ENCODE measurements around the gene CTU2. TPM values are rescaled to one million over a fixed set of nuclear protein-coding genes. Genes with fewer than 3 reads are reported as not detected.

CTU2 gene
- total RNA-seq, 2 experiments from 2014 or later: 37.1 to 37.8 TPM

DNA sequence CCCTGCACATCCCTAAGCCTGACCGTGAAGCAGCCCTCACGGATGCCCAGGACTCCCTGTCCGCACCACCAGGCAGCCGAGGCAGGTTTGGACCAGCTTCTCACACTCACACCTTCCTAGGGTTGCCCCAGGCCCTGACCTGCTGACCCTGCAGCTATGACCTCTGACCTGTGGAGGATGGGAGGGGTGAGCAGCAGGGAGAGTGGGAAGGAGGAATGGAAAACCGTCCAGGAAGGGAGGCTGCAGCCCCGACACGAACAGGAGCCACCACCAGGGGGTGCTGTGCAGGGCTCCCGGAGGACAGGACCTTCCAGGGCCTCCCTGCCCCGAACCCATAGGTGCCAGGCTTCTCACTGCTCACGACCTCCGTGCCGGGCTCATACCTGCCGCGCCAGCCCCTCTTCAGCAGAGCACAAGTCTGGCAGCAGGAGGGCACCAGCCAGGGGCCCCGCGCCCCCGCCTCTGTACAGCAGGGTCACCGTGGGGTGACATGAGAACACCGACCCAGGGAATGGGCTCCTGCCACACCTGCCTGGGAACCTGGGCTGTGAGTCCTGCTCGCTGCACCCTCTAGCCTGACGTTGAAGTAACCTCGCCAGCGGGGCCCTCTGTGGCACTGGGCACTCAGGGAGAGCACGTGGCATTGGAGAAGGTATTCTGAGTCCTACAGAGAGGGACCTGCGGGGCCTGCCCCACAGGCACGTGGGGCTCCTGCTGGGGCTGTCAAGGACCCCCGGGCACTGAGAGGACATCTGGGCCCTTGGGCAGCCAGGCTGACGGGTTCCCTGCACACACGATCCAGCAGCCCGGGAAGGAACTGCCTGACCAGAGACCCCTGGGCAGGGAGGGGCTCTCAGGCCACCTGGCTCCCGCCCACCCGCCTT is 37.6 kb downstream of the CTU2 start:
- Mint-ChIP-seq H3K36me3 (ENCODE audit: low read depth) (no peaks in the 10 kb centered on the region), H3K27ac (no peak overlapping the region), H3K4me3 (no peak overlapping the region), H3K9me3 (no peaks in the 10 kb centered on the region), H3K4me1 (ENCODE audit: low read depth) (peaks cover 24% of the 10 kb centered on the region), H3K27me3 (no peaks in the 10 kb centered on the region)
- DNase-seq (peak; percentile 79), ATAC-seq (peak; percentile 22)
- ChIA-PET POLR2A (interaction anchor here (0.5 to 1.1 kb wide), 4 partner anchors 27 to 114 kb away, joined by 3 to 4 read pairs (median 3); no protein-coding TSS in a partner anchor), CTCF (interaction anchor here (0.6 to 5.7 kb wide), 14 partner anchors 9 to 113 kb away, joined by 3 to 40 read pairs (median 4); partner anchors contain the start of genes GALNS, PIEZO1 and TRAPPC2L)
- intact Hi-C loops (cut with micrococcal nuclease): loop anchor here (5.0 kb wide), 1 partner anchor 38 kb away; no protein-coding TSS in a partner anchor
- TF ChIP-seq, protein P1, sequence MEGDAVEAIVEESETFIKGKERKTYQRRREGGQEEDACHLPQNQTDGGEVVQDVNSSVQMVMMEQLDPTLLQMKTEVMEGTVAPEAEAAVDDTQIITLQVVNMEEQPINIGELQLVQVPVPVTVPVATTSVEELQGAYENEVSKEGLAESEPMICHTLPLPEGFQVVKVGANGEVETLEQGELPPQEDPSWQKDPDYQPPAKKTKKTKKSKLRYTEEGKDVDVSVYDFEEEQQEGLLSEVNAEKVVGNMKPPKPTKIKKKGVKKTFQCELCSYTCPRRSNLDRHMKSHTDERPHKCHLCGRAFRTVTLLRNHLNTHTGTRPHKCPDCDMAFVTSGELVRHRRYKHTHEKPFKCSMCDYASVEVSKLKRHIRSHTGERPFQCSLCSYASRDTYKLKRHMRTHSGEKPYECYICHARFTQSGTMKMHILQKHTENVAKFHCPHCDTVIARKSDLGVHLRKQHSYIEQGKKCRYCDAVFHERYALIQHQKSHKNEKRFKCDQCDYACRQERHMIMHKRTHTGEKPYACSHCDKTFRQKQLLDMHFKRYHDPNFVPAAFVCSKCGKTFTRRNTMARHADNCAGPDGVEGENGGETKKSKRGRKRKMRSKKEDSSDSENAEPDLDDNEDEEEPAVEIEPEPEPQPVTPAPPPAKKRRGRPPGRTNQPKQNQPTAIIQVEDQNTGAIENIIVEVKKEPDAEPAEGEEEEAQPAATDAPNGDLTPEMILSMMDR (IDR thresholded peaks at IDR 0.05): peak; percentile 95

DNA sequence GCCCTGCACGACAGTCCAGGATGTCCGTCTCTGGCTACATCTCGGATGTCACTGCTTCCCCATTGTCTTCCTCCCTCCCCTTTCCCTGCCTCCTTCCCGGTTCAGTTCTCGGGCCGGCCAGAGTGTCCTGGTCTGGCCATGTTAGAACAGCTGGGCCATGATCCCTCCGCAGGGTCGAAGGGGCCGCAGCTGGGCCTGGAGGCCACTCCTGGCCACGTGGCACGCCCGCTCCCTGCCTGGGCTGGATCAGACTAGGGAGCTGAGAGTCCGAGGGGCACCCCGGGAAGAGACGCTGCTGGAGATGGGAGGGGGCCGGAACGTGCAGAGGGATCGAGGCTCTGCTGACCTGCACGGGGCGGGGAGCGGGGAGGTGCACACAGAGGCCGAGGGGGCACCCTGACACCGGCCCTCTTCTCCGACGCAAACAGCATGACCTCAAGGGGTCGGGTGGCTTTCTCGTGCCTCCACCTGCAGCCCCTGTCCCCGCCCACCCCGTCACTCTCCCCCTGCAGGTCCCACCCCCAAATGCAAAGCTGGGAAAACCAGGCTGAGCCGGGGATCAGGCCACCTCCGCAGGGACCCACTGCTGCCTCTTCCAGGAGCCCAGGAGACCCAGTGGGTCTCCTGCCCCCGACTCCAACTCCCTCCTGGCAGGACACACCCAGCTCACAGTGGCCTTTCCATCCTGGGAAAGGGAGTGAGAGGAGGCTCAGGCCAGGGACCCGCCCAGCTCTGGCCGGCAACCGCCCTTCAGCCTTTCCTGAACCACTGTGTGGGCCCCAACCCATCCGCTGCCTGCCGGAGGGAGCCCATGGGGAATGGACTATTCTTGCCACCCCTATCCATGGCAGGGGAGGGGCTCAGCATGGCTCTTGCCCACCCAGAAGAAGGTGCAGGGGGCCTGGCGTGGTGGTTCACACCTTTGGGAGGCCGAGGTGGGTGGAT is 38.5 kb downstream of the CTU2 start:
- Mint-ChIP-seq H3K4me3 (no peak overlapping the region), H3K9me3 (no peaks in the 10 kb centered on the region), H3K27ac (no peak overlapping the region), H3K4me1 (ENCODE audit: low read depth) (peaks cover 24% of the 10 kb centered on the region), H3K36me3 (ENCODE audit: low read depth) (no peaks in the 10 kb centered on the region), H3K27me3 (no peaks in the 10 kb centered on the region)
- ChIA-PET CTCF (interaction anchor here (1.0 to 5.7 kb wide), 7 partner anchors 10 to 60 kb away, joined by 3 to 40 read pairs (median 6); no protein-coding TSS in a partner anchor), POLR2A (interaction anchor here (1.0 kb wide), 1 partner anchor 49 kb away, joined by 5 read pairs; no protein-coding TSS in a partner anchor)
- DNase-seq (no peak), ATAC-seq (no peak)
- intact Hi-C loops (cut with micrococcal nuclease): loop anchor here (5.0 kb wide), 2 partner anchors 37 to 57 kb away; partner anchors contain the start of gene CDT1
- TF ChIP-seq, protein P1 (IDR thresholded peaks at IDR 0.05): no peak

DNA sequence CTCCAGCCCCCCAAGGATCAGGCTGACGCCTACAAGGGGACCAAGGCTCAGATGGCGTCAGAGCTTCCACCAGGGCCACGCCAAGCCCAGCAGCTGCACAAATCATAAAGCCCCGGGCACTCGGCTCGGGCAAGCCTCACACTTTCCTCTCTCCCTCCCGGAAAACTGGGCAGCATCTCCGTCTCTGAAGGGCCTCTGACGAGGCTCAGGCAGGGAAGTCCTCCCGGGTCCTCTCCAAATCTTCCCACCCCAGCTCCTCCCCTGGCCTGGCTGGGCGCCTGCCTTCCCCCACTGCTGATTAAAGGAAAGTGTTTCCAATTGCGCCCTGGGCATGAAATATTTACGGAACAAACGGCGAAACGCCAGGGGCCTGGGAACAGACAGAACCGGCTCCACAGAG is 40.2 kb downstream of the CTU2 start:
- CTCF ChIA-PET: interaction anchor here (0.9 to 5.7 kb wide), 4 partner anchors 9 to 34 kb away, joined by 4 to 40 read pairs (median 8); no protein-coding TSS in a partner anchor
- no peak for ATAC-seq
- H3K4me1 Mint-ChIP-seq (ENCODE audit: low read depth): peaks cover 24% of the 10 kb centered on the region
- H3K9me3 Mint-ChIP-seq: no peaks in the 10 kb centered on the region
- intact Hi-C loops (cut with micrococcal nuclease): loop anchor here (5.0 kb wide), 1 partner anchor 56 kb away; the partner anchor contains the start of gene CDT1
- TF ChIP-seq, protein P1 (IDR thresholded peaks at IDR 0.05): no peak
- POLR2A ChIA-PET: no interaction called here
- no peaks in the 10 kb centered on the region for H3K36me3 Mint-ChIP-seq (ENCODE audit: low read depth)
- no peak overlapping the region for H3K4me3 Mint-ChIP-seq
- DNase-seq: no peak
- H3K27ac Mint-ChIP-seq: no peak overlapping the region
- no peaks in the 10 kb centered on the region for H3K27me3 Mint-ChIP-seq

- ChIA-PET CTCF (interaction anchor here (0.8 to 5.7 kb wide), 3 partner anchors 10 to 48 kb away, joined by 3 to 40 read pairs (median 3); no protein-coding TSS in a partner anchor), POLR2A (interaction anchor here (0.6 to 0.9 kb wide), 3 partner anchors 9 to 78 kb away, joined by 3 to 4 read pairs (median 3); no protein-coding TSS in a partner anchor)
- peaks cover 24% of the 10 kb centered on the region for H3K4me1 Mint-ChIP-seq (ENCODE audit: low read depth)
- no peaks in the 10 kb centered on the region for H3K9me3 Mint-ChIP-seq
- H3K27ac Mint-ChIP-seq: no peak overlapping the region
- ATAC-seq: no peak
- no peaks in the 10 kb centered on the region for H3K27me3 Mint-ChIP-seq
- H3K36me3 Mint-ChIP-seq (ENCODE audit: low read depth): peaks cover 3% of the 10 kb centered on the region
- no peak overlapping the region for H3K4me3 Mint-ChIP-seq
- intact Hi-C loops (cut with micrococcal nuclease): loop anchor here (5.0 kb wide), 1 partner anchor 55 kb away; the partner anchor contains the start of gene CDT1
- DNase-seq: peak; percentile 59
- TF ChIP-seq, protein P1 (IDR thresholded peaks at IDR 0.05): peak; percentile 30
Measured at GRCh38 chr16:88747588-88748301, 41.4 kb downstream of the CTU2 start.
